Measurements from ENCODE around the gene TMTC2. TPM values are rescaled to one million over a fixed set of nuclear protein-coding genes. Genes with fewer than 3 reads are reported as not detected.

Gene TMTC2
- total RNA-seq, 1 donor from 2014 or later = 25.5 TPM

DNA sequence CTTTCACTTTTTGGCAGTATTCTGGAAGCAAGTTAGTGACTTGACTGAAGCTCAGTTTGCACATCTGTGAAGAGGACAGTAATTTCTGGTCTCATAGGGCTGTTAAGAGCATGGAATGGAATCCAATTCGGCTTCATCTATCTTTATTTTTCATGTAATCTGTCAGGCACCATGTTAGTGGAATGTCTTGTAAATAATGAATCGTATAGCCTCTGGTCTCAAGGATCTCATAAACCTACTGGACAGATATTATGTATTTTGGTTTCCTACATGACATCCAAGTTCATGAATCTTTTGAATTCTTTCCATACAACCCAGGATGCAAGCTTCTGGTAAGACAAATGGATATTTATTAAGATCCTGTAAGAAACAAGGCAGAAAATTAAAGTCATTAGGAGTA is 24.0 kb downstream of the TMTC2 start:
- Mint-ChIP-seq H3K36me3 (peaks cover 36% of the 10 kb centered on the region), H3K27ac (no peak overlapping the region), H3K9me3 (peaks cover 11% of the 10 kb centered on the region), H3K27me3 (ENCODE audit: insufficient read depth, low read depth) (no peaks in the 10 kb centered on the region), H3K4me1 (peaks cover 25% of the 10 kb centered on the region), H3K4me3 (no peak overlapping the region)
- peaks cover 25% of the 10 kb centered on the region for H3K79me2 ChIP-seq (ENCODE audit: low read depth)
- peaks cover 19% of the 10 kb centered on the region for H3F3A ChIP-seq (ENCODE audit: low read depth)
- no peak for DNase-seq (ENCODE audit: low spot score)
- H3K4me3 ChIP-seq = no peak overlapping the region
- H3K9me3 ChIP-seq (ENCODE audit: low read depth) = no peaks in the 10 kb centered on the region
- no peak overlapping the region for H2AFZ ChIP-seq (replicated peaks)
- TF ChIP-seq, protein P1, sequence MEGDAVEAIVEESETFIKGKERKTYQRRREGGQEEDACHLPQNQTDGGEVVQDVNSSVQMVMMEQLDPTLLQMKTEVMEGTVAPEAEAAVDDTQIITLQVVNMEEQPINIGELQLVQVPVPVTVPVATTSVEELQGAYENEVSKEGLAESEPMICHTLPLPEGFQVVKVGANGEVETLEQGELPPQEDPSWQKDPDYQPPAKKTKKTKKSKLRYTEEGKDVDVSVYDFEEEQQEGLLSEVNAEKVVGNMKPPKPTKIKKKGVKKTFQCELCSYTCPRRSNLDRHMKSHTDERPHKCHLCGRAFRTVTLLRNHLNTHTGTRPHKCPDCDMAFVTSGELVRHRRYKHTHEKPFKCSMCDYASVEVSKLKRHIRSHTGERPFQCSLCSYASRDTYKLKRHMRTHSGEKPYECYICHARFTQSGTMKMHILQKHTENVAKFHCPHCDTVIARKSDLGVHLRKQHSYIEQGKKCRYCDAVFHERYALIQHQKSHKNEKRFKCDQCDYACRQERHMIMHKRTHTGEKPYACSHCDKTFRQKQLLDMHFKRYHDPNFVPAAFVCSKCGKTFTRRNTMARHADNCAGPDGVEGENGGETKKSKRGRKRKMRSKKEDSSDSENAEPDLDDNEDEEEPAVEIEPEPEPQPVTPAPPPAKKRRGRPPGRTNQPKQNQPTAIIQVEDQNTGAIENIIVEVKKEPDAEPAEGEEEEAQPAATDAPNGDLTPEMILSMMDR (IDR thresholded peaks at IDR 0.05) = no peak
- TF ChIP-seq EZH2phosphoT487 (IDR thresholded peaks at IDR 0.05) (no peak), EZH2 (IDR thresholded peaks at IDR 0.05) (no peak)
- no peak overlapping the region for H3K4me2 ChIP-seq
- H3K9ac ChIP-seq = no peak overlapping the region
- no peaks in the 10 kb centered on the region for H3K27me3 ChIP-seq
- H3K4me1 ChIP-seq = peaks cover 21% of the 10 kb centered on the region
- no peaks in the 10 kb centered on the region for H3K36me3 ChIP-seq
- no peak overlapping the region for H3K27ac ChIP-seq
- no peaks in the 10 kb centered on the region for H4K20me1 ChIP-seq (ENCODE audit: low read depth)

- Histone ChIP-seq H3K9ac (no peak overlapping the region), H3K27me3 (no peaks in the 10 kb centered on the region), H3K36me3 (no peaks in the 10 kb centered on the region), H3K4me1 (no peaks in the 10 kb centered on the region), H4K20me1 (ENCODE audit: low read depth) (no peaks in the 10 kb centered on the region), H3K27ac (no peak overlapping the region), H3K4me3 (no peak overlapping the region), H3K9me3 (ENCODE audit: low read depth) (no peaks in the 10 kb centered on the region), H3K79me2 (ENCODE audit: low read depth) (peaks cover 17% of the 10 kb centered on the region), H3K4me2 (no peak overlapping the region), H3F3A (ENCODE audit: low read depth) (no peaks in the 10 kb centered on the region), H2AFZ (replicated peaks) (no peak overlapping the region)
- H3K4me3 Mint-ChIP-seq = no peak overlapping the region
- H3K27me3 Mint-ChIP-seq (ENCODE audit: insufficient read depth, low read depth) = no peaks in the 10 kb centered on the region
- TF ChIP-seq, protein P1 (IDR thresholded peaks at IDR 0.05) = no peak
- no peak for TF ChIP-seq EZH2phosphoT487 (IDR thresholded peaks at IDR 0.05)
- TF ChIP-seq EZH2 (IDR thresholded peaks at IDR 0.05) = no peak
- no peak overlapping the region for H3K27ac Mint-ChIP-seq
- peaks cover 11% of the 10 kb centered on the region for H3K9me3 Mint-ChIP-seq
- H3K4me1 Mint-ChIP-seq = no peaks in the 10 kb centered on the region
- no peak for DNase-seq (ENCODE audit: low spot score)
- H3K36me3 Mint-ChIP-seq = peaks cover 41% of the 10 kb centered on the region
These were observed 27.7 kb downstream of the TMTC2 start for GRCh38 chr12:82714427-82714826.

DNA sequence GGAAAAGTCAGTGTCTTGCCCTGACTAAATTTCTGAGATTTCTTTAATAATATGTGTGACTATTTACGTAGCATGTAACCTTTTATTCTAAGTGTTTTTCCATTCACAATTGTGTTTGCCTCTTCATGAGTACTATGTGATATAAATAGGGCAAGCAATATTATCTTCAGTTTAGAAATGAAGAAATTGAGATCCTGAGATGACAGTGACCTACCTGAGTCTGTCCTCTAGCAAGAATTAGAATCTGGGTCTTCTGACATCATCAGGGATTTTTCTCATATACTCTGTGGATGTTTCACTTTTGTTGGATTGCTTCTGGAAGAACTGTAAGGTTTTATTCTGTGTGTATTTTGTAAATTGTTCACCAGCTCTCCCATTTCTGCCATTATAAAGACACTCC is 35.0 kb downstream of the TMTC2 start:
- H3K4me2 ChIP-seq = no peak overlapping the region
- no peaks in the 10 kb centered on the region for H3K27me3 Mint-ChIP-seq (ENCODE audit: insufficient read depth, low read depth)
- H4K20me1 ChIP-seq (ENCODE audit: low read depth) = no peaks in the 10 kb centered on the region
- H3K4me3 ChIP-seq = no peak overlapping the region
- no peaks in the 10 kb centered on the region for H3K4me1 Mint-ChIP-seq
- peaks cover 10% of the 10 kb centered on the region for H3K79me2 ChIP-seq (ENCODE audit: low read depth)
- H3K27me3 ChIP-seq = no peaks in the 10 kb centered on the region
- no peaks in the 10 kb centered on the region for H3K9me3 ChIP-seq (ENCODE audit: low read depth)
- peaks cover 2% of the 10 kb centered on the region for H3K9me3 Mint-ChIP-seq
- H3K9ac ChIP-seq = no peak overlapping the region
- no peaks in the 10 kb centered on the region for H3K36me3 ChIP-seq
- peaks cover 12% of the 10 kb centered on the region for H3K36me3 Mint-ChIP-seq
- H3K27ac ChIP-seq = no peak overlapping the region
- no peak overlapping the region for H3K4me3 Mint-ChIP-seq
- H3F3A ChIP-seq (ENCODE audit: low read depth) = no peaks in the 10 kb centered on the region
- no peaks in the 10 kb centered on the region for H3K4me1 ChIP-seq
- no peak for DNase-seq (ENCODE audit: low spot score)
- no peak overlapping the region for H3K27ac Mint-ChIP-seq
- TF ChIP-seq EZH2 (IDR thresholded peaks at IDR 0.05) (no peak), EZH2phosphoT487 (IDR thresholded peaks at IDR 0.05) (no peak)
- no peak overlapping the region for H2AFZ ChIP-seq (replicated peaks)

- H3K36me3 Mint-ChIP-seq = peaks cover 10% of the 10 kb centered on the region
- Histone ChIP-seq H2AFZ (replicated peaks) (no peak overlapping the region), H3K4me3 (no peak overlapping the region), H3K9ac (no peak overlapping the region), H4K20me1 (ENCODE audit: low read depth) (no peaks in the 10 kb centered on the region), H3F3A (ENCODE audit: low read depth) (no peaks in the 10 kb centered on the region), H3K27me3 (no peaks in the 10 kb centered on the region), H3K27ac (no peak overlapping the region), H3K9me3 (ENCODE audit: low read depth) (no peaks in the 10 kb centered on the region), H3K79me2 (ENCODE audit: low read depth) (peaks cover 10% of the 10 kb centered on the region), H3K4me2 (no peak overlapping the region), H3K4me1 (no peaks in the 10 kb centered on the region), H3K36me3 (no peaks in the 10 kb centered on the region)
- no peaks in the 10 kb centered on the region for H3K4me1 Mint-ChIP-seq
- no peak for TF ChIP-seq EZH2 (IDR thresholded peaks at IDR 0.05)
- no peak overlapping the region for H3K27ac Mint-ChIP-seq
- no peak overlapping the region for H3K4me3 Mint-ChIP-seq
- peaks cover 2% of the 10 kb centered on the region for H3K9me3 Mint-ChIP-seq
- H3K27me3 Mint-ChIP-seq (ENCODE audit: insufficient read depth, low read depth) = no peaks in the 10 kb centered on the region
- DNase-seq (ENCODE audit: low spot score) = no peak
These were observed 36.4 kb downstream of the TMTC2 start for GRCh38 chr12:82723093-82723492.
